ENCODE measurements around the gene FOXJ1.

FOXJ1 gene

DNA sequence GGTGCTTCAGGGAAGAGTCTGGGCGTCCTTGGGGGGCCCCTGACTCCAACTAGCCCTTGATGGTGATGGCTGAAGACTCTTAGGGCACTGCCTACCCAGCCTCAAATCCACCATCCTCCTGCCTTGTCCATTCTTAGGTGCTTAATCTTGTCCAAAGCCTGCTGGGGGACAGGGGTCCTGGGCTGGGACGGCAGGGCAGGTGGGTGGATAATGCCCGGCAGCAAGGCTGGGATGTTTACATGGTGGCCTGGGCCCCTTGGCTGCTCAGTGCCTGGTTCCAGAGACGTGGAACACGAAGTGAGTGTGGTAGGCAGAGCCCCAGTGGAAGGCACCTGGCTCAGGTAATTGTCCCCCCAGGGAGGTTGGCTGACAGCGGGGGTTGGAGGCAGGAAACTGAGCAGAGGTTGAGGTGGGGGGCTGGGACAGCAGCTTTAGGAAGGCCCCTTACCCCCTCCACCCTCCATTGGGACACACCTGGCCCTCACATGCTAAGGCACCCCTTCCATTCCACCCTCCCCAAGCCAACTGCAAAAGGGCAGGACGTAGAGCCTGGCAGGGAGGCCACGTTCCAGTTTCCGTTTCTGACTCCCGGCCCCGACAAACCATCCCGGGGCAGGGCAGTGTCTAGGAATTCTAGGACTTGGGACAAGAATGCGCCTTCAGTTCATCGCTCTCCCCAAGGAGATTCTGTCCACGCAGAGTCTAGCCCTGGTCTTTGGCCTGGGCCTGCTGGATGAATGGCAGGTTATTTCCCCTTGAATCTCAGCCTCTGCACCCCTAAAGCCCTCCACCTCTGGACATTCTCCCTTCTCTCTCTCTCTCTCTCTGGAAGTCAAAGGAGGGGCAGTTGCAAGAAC, 1.9 kb downstream of the FOXJ1 start:
- no peak for TF ChIP-seq SP1 (IDR thresholded peaks at IDR 0.05)
- TF ChIP-seq ZNF384 (IDR thresholded peaks at IDR 0.05): no peak
- TF ChIP-seq SUZ12 (IDR thresholded peaks at IDR 0.05): no peak
- no peak for TF ChIP-seq FOXM1 (IDR thresholded peaks at IDR 0.05; ENCODE audit: borderline replicate concordance)
- TF ChIP-seq CTBP1 (IDR thresholded peaks at IDR 0.05; ENCODE audit: borderline replicate concordance): no peak
- TF ChIP-seq, protein P1, sequence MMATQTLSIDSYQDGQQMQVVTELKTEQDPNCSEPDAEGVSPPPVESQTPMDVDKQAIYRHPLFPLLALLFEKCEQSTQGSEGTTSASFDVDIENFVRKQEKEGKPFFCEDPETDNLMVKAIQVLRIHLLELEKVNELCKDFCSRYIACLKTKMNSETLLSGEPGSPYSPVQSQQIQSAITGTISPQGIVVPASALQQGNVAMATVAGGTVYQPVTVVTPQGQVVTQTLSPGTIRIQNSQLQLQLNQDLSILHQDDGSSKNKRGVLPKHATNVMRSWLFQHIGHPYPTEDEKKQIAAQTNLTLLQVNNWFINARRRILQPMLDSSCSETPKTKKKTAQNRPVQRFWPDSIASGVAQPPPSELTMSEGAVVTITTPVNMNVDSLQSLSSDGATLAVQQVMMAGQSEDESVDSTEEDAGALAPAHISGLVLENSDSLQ (IDR thresholded peaks at IDR 0.05): no peak
- TF ChIP-seq FOXA1 (IDR thresholded peaks at IDR 0.05): no peak
- no peak for TF ChIP-seq L3MBTL2 (conservative IDR thresholded peaks at IDR 0.05)
- TF ChIP-seq BHLHE40 (IDR thresholded peaks at IDR 0.05; ENCODE audit: borderline replicate concordance): no peak
- DNase-seq (ENCODE audit: extremely low spot score): no peak
- POLR2A ChIA-PET: no interaction called here
- CTCF ChIA-PET: no interaction called here

DNA sequence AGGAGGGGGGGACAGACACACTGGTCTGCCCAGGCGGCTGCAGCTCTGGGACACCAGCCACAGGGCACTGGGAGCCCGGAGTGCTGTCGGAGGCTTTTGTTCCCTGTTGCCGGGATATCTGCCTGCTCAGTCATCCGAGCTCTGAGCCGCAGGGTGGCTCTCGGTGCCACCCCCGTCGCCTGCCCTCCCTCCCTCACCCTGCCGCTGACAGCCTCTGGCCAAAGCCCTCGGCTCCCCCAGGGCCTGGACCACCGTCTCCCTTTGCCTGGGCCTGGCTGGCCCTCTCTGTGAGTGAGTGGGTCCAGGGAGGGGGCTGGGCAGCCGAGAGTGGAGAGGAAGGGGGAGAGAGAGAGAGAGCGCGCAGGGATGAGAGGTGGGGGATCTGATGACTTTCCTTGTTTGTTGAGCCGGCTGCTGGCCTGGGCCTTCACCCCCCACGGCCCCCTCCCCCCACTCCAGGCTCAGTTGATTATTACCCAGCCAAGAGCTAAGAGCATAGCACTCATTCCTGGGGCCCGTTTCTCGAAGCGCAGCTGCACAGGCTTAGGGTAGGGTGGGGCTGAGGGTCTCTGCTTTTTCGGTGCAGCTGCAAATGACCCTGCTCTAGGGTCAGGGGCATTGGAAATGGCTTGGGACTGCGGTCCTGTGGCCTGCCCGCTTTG, 2.7 kb downstream of the FOXJ1 start:
- CTCF ChIA-PET: no interaction called here
- POLR2A ChIA-PET: no interaction called here
- no peak for DNase-seq (ENCODE audit: extremely low spot score)
- TF ChIP-seq HDGF (IDR thresholded peaks at IDR 0.05; ENCODE audit: borderline replicate concordance) (no peak), TARDBP (IDR thresholded peaks at IDR 0.05) (no peak), LEF1 (IDR thresholded peaks at IDR 0.05; ENCODE audit: borderline replicate concordance) (no peak), NFRKB (IDR thresholded peaks at IDR 0.05) (no peak), ELF4 (IDR thresholded peaks at IDR 0.05) (no peak), L3MBTL2 (conservative IDR thresholded peaks at IDR 0.05) (no peak), ARNT (IDR thresholded peaks at IDR 0.05) (no peak), FOXM1 (IDR thresholded peaks at IDR 0.05; ENCODE audit: borderline replicate concordance) (no peak), FOXK2 (IDR thresholded peaks at IDR 0.05) (no peak), SUZ12 (IDR thresholded peaks at IDR 0.05) (no peak), SP1 (IDR thresholded peaks at IDR 0.05) (no peak)

DNA sequence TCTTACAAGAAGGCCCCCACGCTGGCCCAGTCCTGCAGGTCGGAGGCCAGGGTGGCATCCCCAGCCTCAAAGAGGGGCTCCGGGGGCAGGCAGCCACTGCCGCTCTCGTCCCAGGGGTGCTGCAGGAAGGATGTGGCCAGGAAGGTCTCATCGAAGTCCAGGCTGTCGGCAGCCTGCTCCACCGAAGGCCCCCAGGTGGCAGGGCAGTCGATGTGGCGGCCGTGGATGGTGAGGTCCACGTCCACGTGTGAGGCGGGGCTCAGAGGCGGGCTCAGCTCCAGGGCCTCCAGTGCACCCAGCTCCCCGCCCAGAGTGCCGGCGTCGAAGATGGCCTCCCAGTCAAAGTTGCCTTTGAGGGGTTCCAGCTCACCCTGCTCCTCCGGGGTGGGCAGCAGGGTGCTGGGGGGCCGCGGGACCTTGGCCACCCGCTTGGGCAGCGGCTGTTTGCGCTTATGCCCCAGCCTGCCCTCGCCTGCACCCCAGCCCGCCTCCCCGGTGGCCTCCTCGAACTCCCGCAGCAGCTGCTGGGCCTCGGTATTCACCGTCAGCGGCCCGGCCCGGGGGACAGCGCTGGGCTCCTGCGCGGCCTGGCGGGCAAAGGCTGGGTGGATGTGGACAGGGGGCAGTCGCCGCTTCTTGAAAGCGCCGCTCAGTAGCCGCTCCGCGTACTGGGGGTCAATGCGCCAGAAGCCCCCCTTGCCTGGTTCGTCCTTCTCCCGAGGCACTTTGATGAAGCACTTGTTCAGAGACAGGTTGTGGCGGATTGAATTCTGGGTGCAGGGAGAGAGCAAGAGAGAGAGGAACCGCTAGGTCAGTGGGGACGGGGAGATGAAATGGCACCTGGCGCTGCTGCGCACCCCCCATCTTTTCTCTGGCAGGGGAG, 3.5 kb downstream of the FOXJ1 start:
- POLR2A ChIA-PET: no interaction called here
- CTCF ChIA-PET: no interaction called here
- TF ChIP-seq ZNF384 (IDR thresholded peaks at IDR 0.05) (no peak), TARDBP (IDR thresholded peaks at IDR 0.05) (no peak), FOXM1 (IDR thresholded peaks at IDR 0.05; ENCODE audit: borderline replicate concordance) (no peak), FOXK2 (IDR thresholded peaks at IDR 0.05) (no peak), ELF4 (IDR thresholded peaks at IDR 0.05) (no peak), SP1 (IDR thresholded peaks at IDR 0.05) (no peak)
- DNase-seq (ENCODE audit: extremely low spot score): no peak

DNA sequence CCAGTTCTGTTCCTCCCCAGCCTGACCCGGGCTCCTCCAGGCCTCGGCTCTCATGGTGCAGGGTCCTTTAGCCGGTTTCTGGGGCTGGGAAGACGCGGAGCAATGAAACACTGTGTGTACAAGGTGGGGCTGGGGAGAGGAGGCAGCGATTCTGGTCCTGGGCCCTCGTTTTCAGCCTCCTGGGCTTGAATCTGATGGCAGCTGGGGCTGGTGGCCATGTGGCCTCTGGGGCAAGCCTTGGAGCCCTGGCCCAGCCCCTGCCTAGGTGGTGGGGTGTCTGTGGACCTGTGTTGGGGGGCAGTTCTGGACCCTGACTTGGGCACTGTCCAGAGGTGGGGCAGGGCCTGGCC, 4.1 kb downstream of the FOXJ1 start:
- DNase-seq (ENCODE audit: extremely low spot score): no peak
- no peak for TF ChIP-seq BHLHE40 (IDR thresholded peaks at IDR 0.05; ENCODE audit: borderline replicate concordance)
- no peak for TF ChIP-seq SUZ12 (IDR thresholded peaks at IDR 0.05)
- no peak for TF ChIP-seq ZNF384 (IDR thresholded peaks at IDR 0.05)
- TF ChIP-seq NFRKB (IDR thresholded peaks at IDR 0.05): no peak
- TF ChIP-seq CTBP1 (IDR thresholded peaks at IDR 0.05; ENCODE audit: borderline replicate concordance): no peak
- TF ChIP-seq FOXK2 (IDR thresholded peaks at IDR 0.05): no peak
- no peak for TF ChIP-seq SP1 (IDR thresholded peaks at IDR 0.05)
- TF ChIP-seq L3MBTL2 (conservative IDR thresholded peaks at IDR 0.05): no peak
- TF ChIP-seq, protein P1 (IDR thresholded peaks at IDR 0.05): no peak
- CTCF ChIA-PET: no interaction called here
- POLR2A ChIA-PET: no interaction called here

DNA sequence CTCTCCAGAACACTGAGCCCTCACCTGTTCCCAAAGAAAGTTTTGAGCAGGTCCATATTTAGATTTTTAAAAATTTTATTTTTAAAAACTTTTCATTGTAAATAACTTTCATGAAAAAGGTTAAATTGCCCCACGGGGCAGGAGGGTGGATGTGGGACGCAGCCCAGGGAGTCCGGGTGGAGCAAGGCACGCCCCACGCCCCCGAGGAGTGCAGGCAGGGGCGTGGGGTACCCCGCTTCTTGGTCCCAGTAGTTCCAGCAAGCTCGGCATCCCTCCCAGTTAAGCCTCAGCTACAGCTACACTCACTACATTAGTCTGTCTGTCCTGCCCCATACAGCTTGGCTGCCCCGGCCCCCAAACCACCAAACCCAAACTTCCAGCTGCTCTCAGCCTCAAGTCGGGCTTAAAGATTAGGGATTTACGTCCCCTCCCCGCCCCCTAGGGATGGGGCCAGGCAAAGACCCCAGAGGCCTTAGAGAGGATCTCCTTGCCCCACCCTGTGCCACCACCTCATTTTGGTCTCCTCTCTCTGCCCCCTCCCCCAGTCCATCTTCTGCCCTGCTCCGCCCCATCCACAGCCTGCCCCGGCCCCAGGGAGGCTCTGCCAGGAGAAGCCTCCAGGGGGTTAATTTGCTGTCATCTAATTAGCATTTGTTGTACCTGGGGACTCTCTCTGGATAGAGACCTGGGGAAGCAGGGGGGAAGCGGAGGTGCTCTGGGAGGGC, 4.6 kb downstream of the FOXJ1 start:
- ChIA-PET POLR2A (no interaction called here), CTCF (no interaction called here)
- DNase-seq (ENCODE audit: extremely low spot score): no peak
- TF ChIP-seq HDGF (IDR thresholded peaks at IDR 0.05; ENCODE audit: borderline replicate concordance) (no peak), NFRKB (IDR thresholded peaks at IDR 0.05) (no peak), ARNT (IDR thresholded peaks at IDR 0.05) (no peak), ELF4 (IDR thresholded peaks at IDR 0.05) (no peak), FOXA1 (IDR thresholded peaks at IDR 0.05) (no peak)

DNA sequence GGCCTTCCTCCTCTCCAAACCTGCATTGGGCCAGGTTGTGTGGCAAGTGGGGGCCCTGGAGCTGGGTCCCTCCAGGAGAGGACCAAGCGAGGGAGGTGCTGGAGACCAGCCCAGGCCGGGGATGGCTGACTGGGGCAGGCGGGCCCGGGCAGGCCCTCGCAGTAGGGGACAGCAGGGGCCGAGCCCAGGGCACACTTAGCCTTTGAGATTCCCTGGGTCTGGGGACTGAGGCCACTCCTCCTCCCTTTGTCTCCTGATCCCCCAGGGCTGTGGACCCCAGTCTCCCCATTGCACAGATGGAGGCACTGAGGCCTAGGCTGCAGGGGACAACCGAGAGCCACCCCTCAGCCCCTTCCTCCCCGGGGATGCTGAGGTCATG, 5.2 kb downstream of the FOXJ1 start:
- CTCF ChIA-PET: no interaction called here
- TF ChIP-seq, protein P1 (IDR thresholded peaks at IDR 0.05): no peak
- TF ChIP-seq FOXA1 (IDR thresholded peaks at IDR 0.05) (no peak), SUZ12 (IDR thresholded peaks at IDR 0.05) (no peak), FOXM1 (IDR thresholded peaks at IDR 0.05; ENCODE audit: borderline replicate concordance) (no peak), ARNT (IDR thresholded peaks at IDR 0.05) (no peak), NFRKB (IDR thresholded peaks at IDR 0.05) (no peak), LEF1 (IDR thresholded peaks at IDR 0.05; ENCODE audit: borderline replicate concordance) (no peak), HDGF (IDR thresholded peaks at IDR 0.05; ENCODE audit: borderline replicate concordance) (no peak), ZNF384 (IDR thresholded peaks at IDR 0.05) (no peak)
- POLR2A ChIA-PET: no interaction called here
- no peak for DNase-seq (ENCODE audit: extremely low spot score)

Data from HEK293T (cell line).